Ovary (tissue), 9 donors: ENCODE measurements around the gene C10orf105. TPM values are rescaled to one million over a fixed set of nuclear protein-coding genes. Genes with fewer than 3 reads are reported as not detected.

Source experiments
- DNase-seq, 5 donors: peaks; one replicate each; pipeline ENCODE4 v3.0.0-alpha.2; 2019 to 2020
- H3K27ac ChIP-seq, 2 donors: fragments of 200-600 bp; one replicate each; pipeline versions ENCODE4 v1.5.1 to v1.8.0; 2019 to 2022
- H3K27me3 ChIP-seq: fragments of 200-600 bp; one replicate; pipeline ENCODE4 v1.8.0; 2022
- H3K36me3 ChIP-seq: fragments of 200-600 bp; sonication (generic); one replicate; pipeline ENCODE4 v1.5.1; 2019
- H3K4me1 ChIP-seq: one replicate; pipeline ENCODE4 v1.8.1; 2013; ENCODE audit warnings: mild to moderate bottlenecking, moderate library complexity; ENCODE audit not compliant: insufficient read depth
- H3K4me3 ChIP-seq: fragments of 200-600 bp; sonication (generic); one replicate; pipeline ENCODE4 v1.5.1; 2017
- H3K9me3 ChIP-seq, 2 donors: fragments of 200-600 bp in 1 of 2; sonication (generic) in 1 of 2; one replicate each; pipeline versions ENCODE4 v1.5.1 to v1.8.1; 2013 to 2019; ENCODE audit warnings: mild to moderate bottlenecking in 1 of 2, moderate library complexity in 1 of 2
- EP300 ChIP-seq: sonication (generic); formaldehyde crosslinking; IDR thresholded peaks from one replicate; pipeline ENCODE4 v1.6.1; 2017; ENCODE audit warnings: antibody characterized with exemption
- POLR2A ChIP-seq: fragments of 450-650 bp; IDR thresholded peaks from one replicate; pipeline ENCODE4 v1.6.1; 2017; ENCODE audit warnings: antibody characterized with exemption, mild to moderate bottlenecking, moderate library complexity
- WGBS, 3 donors: extraction: QIAGEN DNeasy Blood & Tissue Kit in 1 of 3; methylation state at CpG; one replicate each; pipeline versions ENCODE4 v1.1.5 to v1.1.7; 2013 to 2017; 5-methylcytosine and 5-hydroxymethylcytosine counted together
- intact Hi-C, 4 donors: fragments of 100-400 bp; cut with DNase I; formaldehyde crosslinking; loops; one replicate each; pipeline versions ENCODE4 v1.11.0 to v1.15.1; 2022 to 2023
- polyA plus RNA-seq, 2 donors: library from polyadenylated mRNA; stranded (reverse); fragments of 200-250 nt in 1 of 2; fragments of 350-450 nt in 1 of 2; fragmentation: Illumina TruSeq in 1 of 2; extraction: RNeasy Lipid Tissue Mini Kit (QIAGEN cat#74804) in 1 of 2; gene quantifications; one replicate each; pipeline ENCODE4 v1.2.3, GENCODE V29; 2013 to 2014
- total RNA-seq, 7 donors: library from RNA; depleted of rRNA in 2 of 7; stranded (reverse); fragments of >200 nt in 2 of 7; fragmentation: NEBNext Ultra II Directional in 3 of 7; extraction: Animal tissue kit (Norgen Biotek cat#: 25700) in 3 of 7; gene quantifications; one replicate each; pipeline versions ENCODE4 v1.1.0 to v1.2.4, GENCODE V29; 2016 to 2023
- TF ChIP-seq, protein P1 (sequence below), 3 donors: fragments of 450-650 bp in 2 of 3; fragments of 200-600 bp in 1 of 3; IDR thresholded peaks; one replicate each; pipeline versions ENCODE4 v1.5.1 to v1.8.0; 2016 to 2022; ENCODE audit warnings: antibody characterized with exemption in 3 of 3, mild to moderate bottlenecking in 1 of 3
- donor health status: DM: no; HTN: no; CAD: no; lungs with moderate emphysema.
- donor health status: DM: no; HTN: no; CAD: no.
- donor health status: Bipolar disorder and iron deficiency.
- donor health status: DM: yes; HTN: yes; CAD: no.
- donor health status: DM: no; HTN: no; CAD: no.
- donor health status: DM: yes; HTN: yes; CAD: no.

The C10orf105 gene
- total and polyA plus RNA-seq, 9 donors, result 0.11 to 0.45 (median 0.27) TPM

DNA sequence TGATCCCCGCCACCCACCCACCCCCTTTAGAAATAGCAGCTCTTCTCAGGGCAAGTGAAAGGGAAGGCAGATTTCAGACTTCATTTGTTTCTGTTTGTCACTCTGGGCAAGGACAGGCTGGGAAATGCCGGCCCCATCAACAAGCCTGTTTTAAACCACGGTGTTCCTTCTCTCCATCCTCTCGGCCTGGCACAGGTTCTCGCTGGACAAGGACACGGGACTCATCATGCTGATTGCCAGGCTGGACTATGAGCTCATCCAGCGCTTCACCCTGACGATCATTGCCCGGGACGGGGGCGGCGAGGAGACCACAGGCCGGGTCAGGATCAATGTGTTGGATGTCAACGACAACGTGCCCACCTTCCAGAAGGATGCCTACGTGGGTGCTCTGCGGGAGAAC is 42.3 kb downstream of the C10orf105 start:
- no peaks in the 10 kb centered on the region for H3K4me1 ChIP-seq
- 90 to 91% (median 90%) methylated on average over 17 of the region's 17 CpGs for WGBS, 3 donors
- no peak overlapping the region for H3K4me3 ChIP-seq
- DNase-seq, result no peak
- H3K9me3 ChIP-seq, result no peaks in the 10 kb centered on the region
- no peaks in the 10 kb centered on the region for H3K27me3 ChIP-seq
- H3K36me3 ChIP-seq, result no peaks in the 10 kb centered on the region
- TF ChIP-seq, protein P1, sequence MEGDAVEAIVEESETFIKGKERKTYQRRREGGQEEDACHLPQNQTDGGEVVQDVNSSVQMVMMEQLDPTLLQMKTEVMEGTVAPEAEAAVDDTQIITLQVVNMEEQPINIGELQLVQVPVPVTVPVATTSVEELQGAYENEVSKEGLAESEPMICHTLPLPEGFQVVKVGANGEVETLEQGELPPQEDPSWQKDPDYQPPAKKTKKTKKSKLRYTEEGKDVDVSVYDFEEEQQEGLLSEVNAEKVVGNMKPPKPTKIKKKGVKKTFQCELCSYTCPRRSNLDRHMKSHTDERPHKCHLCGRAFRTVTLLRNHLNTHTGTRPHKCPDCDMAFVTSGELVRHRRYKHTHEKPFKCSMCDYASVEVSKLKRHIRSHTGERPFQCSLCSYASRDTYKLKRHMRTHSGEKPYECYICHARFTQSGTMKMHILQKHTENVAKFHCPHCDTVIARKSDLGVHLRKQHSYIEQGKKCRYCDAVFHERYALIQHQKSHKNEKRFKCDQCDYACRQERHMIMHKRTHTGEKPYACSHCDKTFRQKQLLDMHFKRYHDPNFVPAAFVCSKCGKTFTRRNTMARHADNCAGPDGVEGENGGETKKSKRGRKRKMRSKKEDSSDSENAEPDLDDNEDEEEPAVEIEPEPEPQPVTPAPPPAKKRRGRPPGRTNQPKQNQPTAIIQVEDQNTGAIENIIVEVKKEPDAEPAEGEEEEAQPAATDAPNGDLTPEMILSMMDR (IDR thresholded peaks at IDR 0.05), result no peak
- TF ChIP-seq POLR2A (no peak), EP300 (no peak)
- H3K27ac ChIP-seq, result no peak overlapping the region
- intact Hi-C loops, result no loop called here

DNA sequence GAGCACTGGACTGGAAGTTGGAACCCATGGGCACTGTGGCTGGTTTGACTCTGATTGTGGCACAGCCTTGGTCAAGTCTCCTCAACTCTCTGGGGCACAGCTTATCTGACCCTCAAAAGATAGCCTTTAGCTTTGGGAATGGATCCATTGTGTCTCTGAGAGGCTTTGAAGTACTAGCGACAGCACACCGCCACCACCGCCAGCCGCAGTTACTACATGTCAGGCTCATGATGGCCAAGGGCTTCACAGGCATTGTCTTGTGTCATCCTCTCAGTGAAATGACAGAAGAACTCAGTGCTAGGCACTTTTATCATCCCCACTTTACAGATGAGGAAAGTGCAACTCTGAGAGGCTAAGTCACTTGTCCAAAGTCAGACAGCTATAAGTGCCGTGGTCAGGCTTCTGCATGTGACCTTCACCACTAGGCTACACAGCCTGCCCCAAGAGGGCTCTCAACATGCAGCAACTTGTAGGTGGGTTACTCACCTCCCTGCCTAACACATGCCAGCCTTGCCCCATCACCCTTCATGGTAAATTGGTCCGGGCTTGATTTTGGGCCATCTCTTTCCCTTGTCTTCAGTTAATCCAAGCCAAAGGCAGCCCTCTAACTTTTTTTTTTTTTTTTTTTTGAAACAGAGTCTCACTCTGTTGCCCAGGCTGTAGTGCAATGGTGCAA is 44.1 kb downstream of the C10orf105 start:
- Histone ChIP-seq H3K4me1 (no peaks in the 10 kb centered on the region), H3K36me3 (no peaks in the 10 kb centered on the region), H3K4me3 (no peak overlapping the region), H3K27ac (no peak overlapping the region), H3K9me3 (no peaks in the 10 kb centered on the region), H3K27me3 (no peaks in the 10 kb centered on the region)
- intact Hi-C loops, result no loop called here
- 96 to 97% (median 97%) methylated on average over 6 of the region's 6 CpGs for WGBS, 3 donors
- TF ChIP-seq EP300, result no peak
- TF ChIP-seq, protein P1 (IDR thresholded peaks at IDR 0.05), result no peak
- no peak for TF ChIP-seq POLR2A
- no peak for DNase-seq

DNA sequence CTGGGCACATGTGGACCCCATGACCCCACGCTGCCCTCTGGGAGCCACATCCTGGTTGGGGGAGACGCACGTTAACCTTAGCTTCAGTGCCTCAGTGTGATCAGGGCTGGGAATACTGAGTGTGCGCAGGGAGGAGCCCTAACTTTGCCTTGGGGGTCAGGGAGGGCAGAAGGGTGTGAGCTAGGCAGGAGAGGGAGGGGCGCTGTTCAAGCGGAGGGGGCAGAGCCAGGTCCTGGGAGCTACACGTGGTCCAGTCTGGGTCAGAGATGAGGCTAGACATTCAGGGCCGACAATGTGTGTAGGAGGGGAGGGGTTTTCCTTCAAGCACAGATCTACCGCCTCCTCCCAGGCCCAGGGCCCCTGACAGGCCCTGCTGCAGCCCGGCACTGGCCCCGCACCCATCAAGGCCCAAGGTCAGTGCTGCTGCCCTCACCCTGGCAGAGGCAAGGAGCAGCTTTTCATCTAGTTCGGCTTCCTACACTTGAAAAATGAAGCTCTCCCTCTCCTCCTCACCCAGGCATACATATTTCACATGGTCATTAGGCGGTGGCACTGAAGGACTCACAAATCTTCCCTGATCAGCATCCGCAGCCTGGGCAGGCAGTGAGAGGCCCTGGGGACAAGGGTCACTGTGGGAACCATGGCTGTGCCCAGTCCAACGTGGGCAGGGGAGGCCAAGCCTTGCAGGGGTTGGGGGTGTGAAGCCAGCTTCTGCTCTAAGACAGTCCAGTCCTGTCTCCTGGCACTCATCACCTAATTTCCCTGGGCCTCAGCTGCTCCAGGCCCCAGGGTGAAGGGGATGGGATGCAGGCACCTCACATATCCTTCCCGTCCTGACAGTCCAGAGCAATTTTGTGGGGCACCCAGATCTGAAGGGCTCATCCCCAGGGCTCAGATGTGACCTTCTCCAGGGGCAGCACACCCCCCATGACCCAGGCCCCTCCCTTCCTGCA is 47.3 kb downstream of the C10orf105 start:
- no peak overlapping the region for H3K27ac ChIP-seq
- no peak overlapping the region for H3K4me3 ChIP-seq
- H3K36me3 ChIP-seq, result no peaks in the 10 kb centered on the region
- H3K9me3 ChIP-seq, result no peaks in the 10 kb centered on the region
- WGBS, 3 donors, result 69 to 82% (median 74%) methylated on average over 16 of the region's 16 CpGs
- intact Hi-C loops, result no loop called here
- no peak for DNase-seq
- no peaks in the 10 kb centered on the region for H3K4me1 ChIP-seq
- TF ChIP-seq POLR2A (no peak), EP300 (no peak)
- TF ChIP-seq, protein P1 (IDR thresholded peaks at IDR 0.05), result no peak
- no peaks in the 10 kb centered on the region for H3K27me3 ChIP-seq

DNA sequence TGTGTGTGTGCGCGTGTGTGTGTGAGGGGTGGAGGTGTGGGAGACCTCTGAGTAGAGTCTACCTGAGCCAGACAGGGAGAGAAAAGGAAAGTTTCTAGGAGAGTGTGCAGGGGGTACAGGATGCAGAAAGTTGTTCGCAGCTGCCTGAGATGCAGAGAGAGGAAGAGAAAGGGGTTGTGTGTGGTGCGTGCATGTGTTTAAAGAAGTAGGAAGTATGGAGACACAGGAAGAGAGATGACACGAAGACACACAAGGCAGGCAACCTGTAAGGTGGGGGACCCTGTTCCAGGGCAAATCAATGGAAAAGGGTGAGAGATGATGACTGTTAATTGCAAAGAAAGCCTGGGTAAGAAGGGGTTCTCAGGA is 52.2 kb downstream of the C10orf105 start:
- intact Hi-C loops, result no loop called here
- TF ChIP-seq POLR2A (no peak), EP300 (no peak)
- TF ChIP-seq, protein P1 (IDR thresholded peaks at IDR 0.05), result no peak

More for the DNA sequence above, 52.2 kb downstream of the C10orf105 start:
- 54 to 70% (median 55%) methylated on average over 5 of the region's 5 CpGs for WGBS, 3 donors
- Histone ChIP-seq H3K36me3 (no peaks in the 10 kb centered on the region), H3K9me3 (no peaks in the 10 kb centered on the region), H3K27me3 (no peaks in the 10 kb centered on the region), H3K27ac (no peak overlapping the region), H3K4me1 (no peaks in the 10 kb centered on the region), H3K4me3 (no peak overlapping the region)
- DNase-seq, result no peak
